ENCODE results near the gene MTFMT. TPM values are rescaled to one million over a fixed set of nuclear protein-coding genes. Genes with fewer than 3 reads are reported as not detected.
"Not testable (repeated sequence)": the region's sequence is repeated elsewhere in the genome, so short reads cannot be mapped to it uniquely, and the experiment has no call there.

MTFMT gene
- total and polyA plus RNA-seq, 9 donors, result 11.5 to 30.3 (median 18.9) TPM

- Histone ChIP-seq H3K27ac (no peak overlapping the region), H3K36me3 (no peaks in the 10 kb centered on the region)
Observed at GRCh38 chr15:65027593-65027992, 1.8 kb downstream of the MTFMT start.

GRCh38 chr15:65026756-65027155 lies 2.7 kb downstream of the MTFMT start:
- intact Hi-C loops (cut with DNase I), result no loop called here
- WGBS, 3 donors, result 87 to 91% (median 89%) methylated on average over 6 of the region's 6 CpGs

More at GRCh38 chr15:65027593-65027992, 1.8 kb downstream of the MTFMT start:
- no peaks in the 10 kb centered on the region for H3K9me3 ChIP-seq
- peaks cover 5% of the 10 kb centered on the region for H3K4me1 ChIP-seq (ENCODE audit: insufficient read depth)
- H3K4me3 ChIP-seq, result no peak overlapping the region
- TF ChIP-seq CTCF (IDR thresholded peaks at IDR 0.05) (no peak), POLR2A (IDR thresholded peaks at IDR 0.05) (no peak), EP300 (IDR thresholded peaks at IDR 0.05) (no peak)
- no peak for DNase-seq
- WGBS, 3 donors, result 76 to 92% (median 84%) methylated on average over 1 of the region's 1 CpG
- H3K27me3 ChIP-seq, result no peaks in the 10 kb centered on the region
- intact Hi-C loops (cut with DNase I), result no loop called here

GRCh38 chr15:65021488-65021887 lies 8.0 kb downstream of the MTFMT start:
- intact Hi-C loops (cut with DNase I), result no loop called here
- H3K36me3 ChIP-seq, result no peaks in the 10 kb centered on the region

More at GRCh38 chr15:65026756-65027155, 2.7 kb downstream of the MTFMT start:
- TF ChIP-seq CTCF (IDR thresholded peaks at IDR 0.05) (no peak), EP300 (IDR thresholded peaks at IDR 0.05) (no peak), POLR2A (IDR thresholded peaks at IDR 0.05) (no peak)
- no peak overlapping the region for H3K4me3 ChIP-seq
- H3K27ac ChIP-seq, result no peak overlapping the region
- H3K27me3 ChIP-seq, result no peaks in the 10 kb centered on the region
- no peak for DNase-seq
- peaks cover 5% of the 10 kb centered on the region for H3K4me1 ChIP-seq (ENCODE audit: insufficient read depth)
- H3K9me3 ChIP-seq, result no peaks in the 10 kb centered on the region
- H3K36me3 ChIP-seq, result no peaks in the 10 kb centered on the region

GRCh38 chr15:65020419-65020818 lies 9.0 kb downstream of the MTFMT start:
- 90 to 95% (median 94%) methylated on average over 1 of the region's 1 CpG for WGBS, 3 donors
- H3K9me3 ChIP-seq, result no peaks in the 10 kb centered on the region
- no peak overlapping the region for H3K27ac ChIP-seq
- no peak overlapping the region for H3K4me3 ChIP-seq
- TF ChIP-seq CTCF (IDR thresholded peaks at IDR 0.05), result no peak
- no peak for TF ChIP-seq POLR2A (IDR thresholded peaks at IDR 0.05)
- no peak for TF ChIP-seq EP300 (IDR thresholded peaks at IDR 0.05)
- intact Hi-C loops (cut with DNase I), result no loop called here
- no peaks in the 10 kb centered on the region for H3K27me3 ChIP-seq
- no peak for DNase-seq
- no peaks in the 10 kb centered on the region for H3K36me3 ChIP-seq
- no peaks in the 10 kb centered on the region for H3K4me1 ChIP-seq (ENCODE audit: insufficient read depth)

More at GRCh38 chr15:65021488-65021887, 8.0 kb downstream of the MTFMT start:
- Histone ChIP-seq H3K9me3 (no peaks in the 10 kb centered on the region), H3K4me3 (no peak overlapping the region), H3K27ac (no peak overlapping the region), H3K4me1 (ENCODE audit: insufficient read depth) (no peaks in the 10 kb centered on the region), H3K27me3 (no peaks in the 10 kb centered on the region)
- no peak for DNase-seq
- no peak for TF ChIP-seq CTCF (IDR thresholded peaks at IDR 0.05)
- no peak for TF ChIP-seq POLR2A (IDR thresholded peaks at IDR 0.05)

GRCh38 chr15:65011198-65011597 lies 18.2 kb downstream of the MTFMT start:
- H3K9me3 ChIP-seq; H3K36me3 ChIP-seq; H3K4me3 ChIP-seq; DNase-seq; intact Hi-C loops (cut with DNase I); H3K27me3 ChIP-seq; H3K4me1 ChIP-seq (ENCODE audit: insufficient read depth); H3K27ac ChIP-seq: not testable (repeated sequence)
- 52 to 80% (median 67%) methylated on average over 4 of the region's 4 CpGs for WGBS, 3 donors

Measured in ovary (tissue), 9 donors.